HEK293 (cell line): ENCODE measurements around the gene HRCT1.

Experiments
- SETDB1 ChIP-seq: IDR thresholded peaks from one replicate; pipeline ENCODE4 v1.6.1; 2017; ENCODE audit warnings: mild to moderate bottlenecking, low read length, moderate library complexity, mixed read lengths; ENCODE audit not compliant: insufficient read length
- ZNF223 ChIP-seq: fragments of 450-650 bp; formaldehyde crosslinking; IDR thresholded peaks from 2 replicates; pipeline ENCODE4 v1.5.1; 2016; ENCODE audit warnings: missing biosample characterization, missing genetic modification characterization
- ZNF555 ChIP-seq: fragments of 450-650 bp; formaldehyde crosslinking; conservative IDR thresholded peaks from 2 replicates; pipeline ENCODE4 v1.5.1; 2017; ENCODE audit warnings: missing biosample characterization, mild to moderate bottlenecking, missing genetic modification characterization, inconsistent platforms
- ZNF571 ChIP-seq: fragments of 450-650 bp; formaldehyde crosslinking; IDR thresholded peaks from 2 replicates; pipeline ENCODE4 v1.5.0; 2017; ENCODE audit warnings: missing biosample characterization, missing genetic modification characterization
- ZNF670 ChIP-seq: fragments of 450-650 bp; formaldehyde crosslinking; IDR thresholded peaks from 2 replicates; pipeline ENCODE4 v1.5.1; 2016; ENCODE audit warnings: missing biosample characterization, missing genetic modification characterization, low read depth
- TF ChIP-seq, protein P1 (sequence below): fragments of 450-650 bp; formaldehyde crosslinking; IDR thresholded peaks from 2 replicates; pipeline ENCODE4 v1.5.1; 2016; ENCODE audit warnings: missing biosample characterization, missing genetic modification characterization
- TF ChIP-seq, protein P2 (sequence below): fragments of 450-650 bp; formaldehyde crosslinking; IDR thresholded peaks from 2 replicates; pipeline ENCODE4 v1.5.1; 2016; ENCODE audit warnings: missing biosample characterization, missing genetic modification characterization
- TF ChIP-seq, protein P3 (sequence below): fragments of 450-650 bp; formaldehyde crosslinking; IDR thresholded peaks from 2 replicates; pipeline ENCODE4 v1.5.1; 2016; ENCODE audit warnings: missing biosample characterization, missing genetic modification characterization
- TF ChIP-seq, protein P4 (sequence below): fragments of 450-650 bp; formaldehyde crosslinking; IDR thresholded peaks from 2 replicates; pipeline ENCODE4 v1.5.1; 2016; ENCODE audit warnings: missing biosample characterization, missing genetic modification characterization

DNA sequence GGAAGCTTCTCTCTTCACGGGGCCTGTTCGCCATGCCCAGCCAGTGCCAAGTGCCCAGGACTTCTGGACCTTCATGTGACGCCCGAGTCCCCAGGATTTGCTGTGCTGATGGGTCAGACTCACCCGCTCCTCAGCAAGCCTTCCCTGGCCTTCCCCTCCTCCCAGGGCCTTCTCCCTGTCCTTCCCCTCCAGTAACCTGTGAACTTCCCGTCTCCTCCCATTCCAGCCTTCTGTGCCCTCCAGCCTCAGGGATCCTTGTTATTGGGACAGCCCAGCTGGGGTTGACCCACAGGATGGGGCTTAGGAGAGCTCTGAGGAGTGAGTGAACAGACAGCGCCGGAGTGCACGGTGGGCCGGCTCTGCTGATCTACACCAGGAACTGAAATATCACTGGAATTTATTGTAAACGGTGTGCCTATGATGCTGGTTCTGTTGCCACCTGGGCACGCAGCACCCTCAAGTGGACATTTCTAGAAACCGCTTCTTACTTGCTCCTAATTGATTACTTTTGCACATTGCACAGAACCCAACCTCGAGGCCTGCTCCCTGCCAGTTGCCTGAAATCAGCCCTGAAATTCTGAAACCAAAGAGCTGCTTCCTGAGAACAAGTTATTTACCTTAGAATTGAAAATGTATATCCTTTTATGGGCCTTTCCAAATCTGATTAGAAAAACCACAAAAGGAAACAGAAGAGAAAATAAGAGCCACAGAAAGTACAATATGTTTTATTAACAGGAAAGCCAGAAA, 4.8 kb downstream of the HRCT1 start:
- TF ChIP-seq ZNF670 (tag by site-specific recombination) (no peak), SETDB1 (no peak), ZNF223 (tag by site-specific recombination) (no peak), ZNF555 (tag by site-specific recombination) (no peak), ZNF571 (tag by site-specific recombination) (no peak)
- TF ChIP-seq, protein P1, sequence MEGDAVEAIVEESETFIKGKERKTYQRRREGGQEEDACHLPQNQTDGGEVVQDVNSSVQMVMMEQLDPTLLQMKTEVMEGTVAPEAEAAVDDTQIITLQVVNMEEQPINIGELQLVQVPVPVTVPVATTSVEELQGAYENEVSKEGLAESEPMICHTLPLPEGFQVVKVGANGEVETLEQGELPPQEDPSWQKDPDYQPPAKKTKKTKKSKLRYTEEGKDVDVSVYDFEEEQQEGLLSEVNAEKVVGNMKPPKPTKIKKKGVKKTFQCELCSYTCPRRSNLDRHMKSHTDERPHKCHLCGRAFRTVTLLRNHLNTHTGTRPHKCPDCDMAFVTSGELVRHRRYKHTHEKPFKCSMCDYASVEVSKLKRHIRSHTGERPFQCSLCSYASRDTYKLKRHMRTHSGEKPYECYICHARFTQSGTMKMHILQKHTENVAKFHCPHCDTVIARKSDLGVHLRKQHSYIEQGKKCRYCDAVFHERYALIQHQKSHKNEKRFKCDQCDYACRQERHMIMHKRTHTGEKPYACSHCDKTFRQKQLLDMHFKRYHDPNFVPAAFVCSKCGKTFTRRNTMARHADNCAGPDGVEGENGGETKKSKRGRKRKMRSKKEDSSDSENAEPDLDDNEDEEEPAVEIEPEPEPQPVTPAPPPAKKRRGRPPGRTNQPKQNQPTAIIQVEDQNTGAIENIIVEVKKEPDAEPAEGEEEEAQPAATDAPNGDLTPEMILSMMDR (tag by site-specific recombination): peak; percentile 49; the same call in 1 of the 2 replicates
- TF ChIP-seq, protein P2, sequence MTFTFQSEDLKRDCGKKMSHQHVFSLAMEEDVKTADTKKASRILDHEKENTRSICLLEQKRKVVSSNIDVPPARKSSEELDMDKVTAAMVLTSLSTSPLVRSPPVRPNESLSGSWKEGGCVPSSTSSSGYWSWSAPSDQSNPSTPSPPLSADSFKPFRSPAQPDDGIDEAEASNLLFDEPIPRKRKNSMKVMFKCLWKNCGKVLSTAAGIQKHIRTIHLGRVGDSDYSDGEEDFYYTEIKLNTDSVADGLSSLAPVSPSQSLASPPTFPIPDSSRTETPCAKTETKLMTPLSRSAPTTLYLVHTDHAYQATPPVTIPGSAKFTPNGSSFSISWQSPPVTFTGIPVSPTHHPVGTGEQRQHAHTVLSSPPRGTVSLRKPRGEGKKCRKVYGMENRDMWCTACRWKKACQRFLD (tag by site-specific recombination): no peak
- TF ChIP-seq, protein P3, sequence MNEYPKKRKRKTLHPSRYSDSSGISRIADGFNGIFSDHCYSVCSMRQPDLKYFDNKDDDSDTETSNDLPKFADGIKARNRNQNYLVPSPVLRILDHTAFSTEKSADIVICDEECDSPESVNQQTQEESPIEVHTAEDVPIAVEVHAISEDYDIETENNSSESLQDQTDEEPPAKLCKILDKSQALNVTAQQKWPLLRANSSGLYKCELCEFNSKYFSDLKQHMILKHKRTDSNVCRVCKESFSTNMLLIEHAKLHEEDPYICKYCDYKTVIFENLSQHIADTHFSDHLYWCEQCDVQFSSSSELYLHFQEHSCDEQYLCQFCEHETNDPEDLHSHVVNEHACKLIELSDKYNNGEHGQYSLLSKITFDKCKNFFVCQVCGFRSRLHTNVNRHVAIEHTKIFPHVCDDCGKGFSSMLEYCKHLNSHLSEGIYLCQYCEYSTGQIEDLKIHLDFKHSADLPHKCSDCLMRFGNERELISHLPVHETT (tag by site-specific recombination): no peak
- TF ChIP-seq, protein P4, sequence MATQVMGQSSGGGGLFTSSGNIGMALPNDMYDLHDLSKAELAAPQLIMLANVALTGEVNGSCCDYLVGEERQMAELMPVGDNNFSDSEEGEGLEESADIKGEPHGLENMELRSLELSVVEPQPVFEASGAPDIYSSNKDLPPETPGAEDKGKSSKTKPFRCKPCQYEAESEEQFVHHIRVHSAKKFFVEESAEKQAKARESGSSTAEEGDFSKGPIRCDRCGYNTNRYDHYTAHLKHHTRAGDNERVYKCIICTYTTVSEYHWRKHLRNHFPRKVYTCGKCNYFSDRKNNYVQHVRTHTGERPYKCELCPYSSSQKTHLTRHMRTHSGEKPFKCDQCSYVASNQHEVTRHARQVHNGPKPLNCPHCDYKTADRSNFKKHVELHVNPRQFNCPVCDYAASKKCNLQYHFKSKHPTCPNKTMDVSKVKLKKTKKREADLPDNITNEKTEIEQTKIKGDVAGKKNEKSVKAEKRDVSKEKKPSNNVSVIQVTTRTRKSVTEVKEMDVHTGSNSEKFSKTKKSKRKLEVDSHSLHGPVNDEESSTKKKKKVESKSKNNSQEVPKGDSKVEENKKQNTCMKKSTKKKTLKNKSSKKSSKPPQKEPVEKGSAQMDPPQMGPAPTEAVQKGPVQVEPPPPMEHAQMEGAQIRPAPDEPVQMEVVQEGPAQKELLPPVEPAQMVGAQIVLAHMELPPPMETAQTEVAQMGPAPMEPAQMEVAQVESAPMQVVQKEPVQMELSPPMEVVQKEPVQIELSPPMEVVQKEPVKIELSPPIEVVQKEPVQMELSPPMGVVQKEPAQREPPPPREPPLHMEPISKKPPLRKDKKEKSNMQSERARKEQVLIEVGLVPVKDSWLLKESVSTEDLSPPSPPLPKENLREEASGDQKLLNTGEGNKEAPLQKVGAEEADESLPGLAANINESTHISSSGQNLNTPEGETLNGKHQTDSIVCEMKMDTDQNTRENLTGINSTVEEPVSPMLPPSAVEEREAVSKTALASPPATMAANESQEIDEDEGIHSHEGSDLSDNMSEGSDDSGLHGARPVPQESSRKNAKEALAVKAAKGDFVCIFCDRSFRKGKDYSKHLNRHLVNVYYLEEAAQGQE (tag by site-specific recombination): no peak
